ENCODE data around the gene SQSTM1. TPM values are rescaled to one million over a fixed set of nuclear protein-coding genes. Genes with fewer than 3 reads are reported as not detected.

Gene SQSTM1
- total RNA-seq, 1 experiment from 2014 or later: 78.5 TPM

DNA sequence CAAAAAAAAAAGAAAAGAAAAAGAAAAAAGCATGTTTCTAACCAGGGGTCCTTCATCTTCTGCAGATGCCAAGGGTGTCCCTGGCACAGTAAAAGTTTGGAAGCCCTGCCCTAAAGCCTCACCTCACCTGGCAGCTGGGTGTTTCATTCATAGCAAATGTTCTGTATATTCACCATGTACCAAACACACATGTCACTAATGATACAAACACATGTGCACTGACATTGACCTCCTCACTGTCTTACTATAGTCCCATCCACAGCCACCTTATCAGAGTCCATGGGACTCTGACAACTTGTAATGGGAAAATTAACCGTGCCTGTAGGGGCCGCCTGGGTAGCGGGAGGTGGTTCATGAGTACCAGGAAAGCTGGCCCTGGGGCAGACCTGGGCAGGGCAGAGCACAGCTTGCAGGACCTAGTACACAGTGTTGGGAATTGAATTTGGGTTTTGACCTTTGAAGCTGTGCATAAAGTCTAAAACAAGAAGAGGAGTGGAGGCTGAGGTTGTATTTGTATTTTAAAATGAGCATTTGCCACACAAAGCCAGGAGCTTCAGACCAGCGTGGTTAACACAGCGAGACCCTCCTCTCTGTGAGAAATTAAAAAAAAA, 7.6 kb upstream of the SQSTM1 start:
- no peak for ATAC-seq
- Mint-ChIP-seq H3K4me3 (no peak overlapping the region), H3K27ac (no peak overlapping the region), H3K4me1 (peaks cover 28% of the 10 kb centered on the region), H3K27me3 (ENCODE audit: low read depth) (peaks cover 20% of the 10 kb centered on the region), H3K36me3 (peaks cover 14% of the 10 kb centered on the region), H3K9me3 (no peaks in the 10 kb centered on the region)
- CTCF ChIA-PET: interaction anchor here (0.6 to 1.1 kb wide), 3 partner anchors 10 to 109 kb away, joined by 3 read pairs; no protein-coding TSS in a partner anchor
- TF ChIP-seq, protein P1, sequence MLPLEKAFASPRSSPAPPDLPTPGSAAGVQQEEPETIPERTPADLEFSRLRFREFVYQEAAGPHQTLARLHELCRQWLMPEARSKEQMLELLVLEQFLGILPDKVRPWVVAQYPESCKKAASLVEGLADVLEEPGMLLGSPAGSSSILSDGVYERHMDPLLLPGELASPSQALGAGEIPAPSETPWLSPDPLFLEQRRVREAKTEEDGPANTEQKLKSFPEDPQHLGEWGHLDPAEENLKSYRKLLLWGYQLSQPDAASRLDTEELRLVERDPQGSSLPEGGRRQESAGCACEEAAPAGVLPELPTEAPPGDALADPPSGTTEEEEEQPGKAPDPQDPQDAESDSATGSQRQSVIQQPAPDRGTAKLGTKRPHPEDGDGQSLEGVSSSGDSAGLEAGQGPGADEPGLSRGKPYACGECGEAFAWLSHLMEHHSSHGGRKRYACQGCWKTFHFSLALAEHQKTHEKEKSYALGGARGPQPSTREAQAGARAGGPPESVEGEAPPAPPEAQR (CRISPR knock-in tag; IDR thresholded peaks at IDR 0.05): no peak
- TF ChIP-seq FOXK1 (CRISPR knock-in tag; IDR thresholded peaks at IDR 0.05) (no peak), ATF2 (CRISPR knock-in tag; IDR thresholded peaks at IDR 0.05; ENCODE audit: borderline replicate concordance, low read depth) (no peak)
- DNase-seq (ENCODE audit: low spot score): no peak
- POLR2A ChIA-PET: no interaction called here

- Mint-ChIP-seq H3K36me3 (peaks cover 14% of the 10 kb centered on the region), H3K4me1 (peaks cover 34% of the 10 kb centered on the region), H3K27ac (peak overlapping the region; percentile 67), H3K4me3 (no peak overlapping the region; the same call in 1 of the 2 replicates), H3K27me3 (ENCODE audit: low read depth) (peaks cover 22% of the 10 kb centered on the region), H3K9me3 (no peaks in the 10 kb centered on the region)
- no peak for DNase-seq (ENCODE audit: low spot score)
- no peak for ATAC-seq
- CTCF ChIA-PET: interaction anchor here (0.9 to 1.1 kb wide), 3 partner anchors 11 to 161 kb away, joined by 3 read pairs; no protein-coding TSS in a partner anchor
- POLR2A ChIA-PET: interaction anchor here (0.6 kb wide), 1 partner anchor 711 kb away, joined by 3 read pairs; no protein-coding TSS in a partner anchor
- no peak for TF ChIP-seq RELA (CRISPR knock-in tag; IDR thresholded peaks at IDR 0.05; ENCODE audit: borderline replicate concordance)
- TF ChIP-seq, protein P2, sequence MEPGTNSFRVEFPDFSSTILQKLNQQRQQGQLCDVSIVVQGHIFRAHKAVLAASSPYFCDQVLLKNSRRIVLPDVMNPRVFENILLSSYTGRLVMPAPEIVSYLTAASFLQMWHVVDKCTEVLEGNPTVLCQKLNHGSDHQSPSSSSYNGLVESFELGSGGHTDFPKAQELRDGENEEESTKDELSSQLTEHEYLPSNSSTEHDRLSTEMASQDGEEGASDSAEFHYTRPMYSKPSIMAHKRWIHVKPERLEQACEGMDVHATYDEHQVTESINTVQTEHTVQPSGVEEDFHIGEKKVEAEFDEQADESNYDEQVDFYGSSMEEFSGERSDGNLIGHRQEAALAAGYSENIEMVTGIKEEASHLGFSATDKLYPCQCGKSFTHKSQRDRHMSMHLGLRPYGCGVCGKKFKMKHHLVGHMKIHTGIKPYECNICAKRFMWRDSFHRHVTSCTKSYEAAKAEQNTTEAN (CRISPR knock-in tag; IDR thresholded peaks at IDR 0.05): no peak
- TF ChIP-seq ZNF512 (CRISPR knock-in tag; IDR thresholded peaks at IDR 0.05; ENCODE audit: borderline replicate concordance): no peak
- TF ChIP-seq SP1 (CRISPR knock-in tag; conservative IDR thresholded peaks at IDR 0.05): no peak
- TF ChIP-seq, protein P3, sequence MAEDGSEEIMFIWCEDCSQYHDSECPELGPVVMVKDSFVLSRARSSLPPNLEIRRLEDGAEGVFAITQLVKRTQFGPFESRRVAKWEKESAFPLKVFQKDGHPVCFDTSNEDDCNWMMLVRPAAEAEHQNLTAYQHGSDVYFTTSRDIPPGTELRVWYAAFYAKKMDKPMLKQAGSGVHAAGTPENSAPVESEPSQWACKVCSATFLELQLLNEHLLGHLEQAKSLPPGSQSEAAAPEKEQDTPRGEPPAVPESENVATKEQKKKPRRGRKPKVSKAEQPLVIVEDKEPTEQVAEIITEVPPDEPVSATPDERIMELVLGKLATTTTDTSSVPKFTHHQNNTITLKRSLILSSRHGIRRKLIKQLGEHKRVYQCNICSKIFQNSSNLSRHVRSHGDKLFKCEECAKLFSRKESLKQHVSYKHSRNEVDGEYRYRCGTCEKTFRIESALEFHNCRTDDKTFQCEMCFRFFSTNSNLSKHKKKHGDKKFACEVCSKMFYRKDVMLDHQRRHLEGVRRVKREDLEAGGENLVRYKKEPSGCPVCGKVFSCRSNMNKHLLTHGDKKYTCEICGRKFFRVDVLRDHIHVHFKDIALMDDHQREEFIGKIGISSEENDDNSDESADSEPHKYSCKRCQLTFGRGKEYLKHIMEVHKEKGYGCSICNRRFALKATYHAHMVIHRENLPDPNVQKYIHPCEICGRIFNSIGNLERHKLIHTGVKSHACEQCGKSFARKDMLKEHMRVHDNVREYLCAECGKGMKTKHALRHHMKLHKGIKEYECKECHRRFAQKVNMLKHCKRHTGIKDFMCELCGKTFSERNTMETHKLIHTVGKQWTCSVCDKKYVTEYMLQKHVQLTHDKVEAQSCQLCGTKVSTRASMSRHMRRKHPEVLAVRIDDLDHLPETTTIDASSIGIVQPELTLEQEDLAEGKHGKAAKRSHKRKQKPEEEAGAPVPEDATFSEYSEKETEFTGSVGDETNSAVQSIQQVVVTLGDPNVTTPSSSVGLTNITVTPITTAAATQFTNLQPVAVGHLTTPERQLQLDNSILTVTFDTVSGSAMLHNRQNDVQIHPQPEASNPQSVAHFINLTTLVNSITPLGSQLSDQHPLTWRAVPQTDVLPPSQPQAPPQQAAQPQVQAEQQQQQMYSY (CRISPR knock-in tag; IDR thresholded peaks at IDR 0.05): peak; percentile 91
Measured at GRCh38 chr5:179814090-179814489, 6.6 kb upstream of the SQSTM1 start.

DNA sequence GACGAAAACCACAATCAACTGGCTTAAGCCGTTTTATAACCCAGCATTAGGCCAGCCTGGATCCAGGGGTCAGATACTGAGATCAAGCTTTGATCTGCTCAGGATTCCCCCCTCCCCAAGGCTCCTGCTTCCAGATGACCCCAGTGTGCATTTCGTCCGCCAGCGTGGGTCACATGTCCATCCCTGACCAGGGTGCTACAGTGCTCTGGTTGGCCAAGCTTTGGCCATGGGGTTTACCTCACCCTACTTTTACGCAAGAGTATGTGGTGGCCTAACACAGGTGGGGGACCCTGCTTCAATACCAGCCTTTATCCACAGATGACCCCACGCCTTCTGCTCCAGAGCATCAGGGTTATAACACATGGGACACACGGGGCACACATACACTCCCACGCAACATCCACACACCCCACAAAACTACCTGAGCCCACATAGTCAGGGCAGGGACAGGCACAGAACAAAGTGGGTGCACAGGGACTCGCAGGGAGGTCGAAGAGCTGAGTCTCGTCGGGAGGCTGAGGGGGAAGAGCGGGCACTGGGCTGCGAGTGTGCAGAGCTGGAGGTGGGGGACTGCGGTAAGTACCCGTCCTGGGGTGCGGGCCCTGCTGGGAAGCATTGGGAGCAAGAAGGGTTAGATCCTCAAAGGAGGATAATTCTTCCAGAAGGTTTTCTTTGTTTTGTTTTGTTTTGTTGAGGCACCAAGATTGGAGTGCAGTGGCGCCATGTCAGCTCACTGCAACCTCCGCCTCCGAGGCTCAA, 5.0 kb upstream of the SQSTM1 start:
- CTCF ChIA-PET: interaction anchor here (0.5 to 1.9 kb wide), 2 partner anchors 10 to 14 kb away, joined by 3 to 8 read pairs; no protein-coding TSS in a partner anchor
- H3K4me1 Mint-ChIP-seq: peaks cover 43% of the 10 kb centered on the region

More for the DNA sequence above, 5.0 kb upstream of the SQSTM1 start:
- no peak for ATAC-seq
- DNase-seq (ENCODE audit: low spot score): no peak
- peaks cover 22% of the 10 kb centered on the region for H3K27me3 Mint-ChIP-seq (ENCODE audit: low read depth)
- peak overlapping the region; percentile 56 for H3K4me3 Mint-ChIP-seq
- peaks cover 14% of the 10 kb centered on the region for H3K36me3 Mint-ChIP-seq
- TF ChIP-seq, protein P4, sequence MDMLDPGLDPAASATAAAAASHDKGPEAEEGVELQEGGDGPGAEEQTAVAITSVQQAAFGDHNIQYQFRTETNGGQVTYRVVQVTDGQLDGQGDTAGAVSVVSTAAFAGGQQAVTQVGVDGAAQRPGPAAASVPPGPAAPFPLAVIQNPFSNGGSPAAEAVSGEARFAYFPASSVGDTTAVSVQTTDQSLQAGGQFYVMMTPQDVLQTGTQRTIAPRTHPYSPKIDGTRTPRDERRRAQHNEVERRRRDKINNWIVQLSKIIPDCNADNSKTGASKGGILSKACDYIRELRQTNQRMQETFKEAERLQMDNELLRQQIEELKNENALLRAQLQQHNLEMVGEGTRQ (CRISPR knock-in tag; IDR thresholded peaks at IDR 0.05): peak; percentile 30; the same call in 1 of the 2 replicates
- TF ChIP-seq NFATC4 (CRISPR knock-in tag; IDR thresholded peaks at IDR 0.05): no peak
- H3K27ac Mint-ChIP-seq: no peak overlapping the region
- POLR2A ChIA-PET: interaction anchor here (0.7 to 1.0 kb wide), 2 partner anchors 9 to 14 kb away, joined by 3 read pairs; no protein-coding TSS in a partner anchor
- H3K9me3 Mint-ChIP-seq: no peaks in the 10 kb centered on the region

Measured in WTC11 (cell line).